Germinal center (tissue), 1 donor: ENCODE measurements around the gene FRS2.
"Not testable (repeated sequence)": the region's sequence is repeated elsewhere in the genome, so short reads cannot be mapped to it uniquely, and the experiment has no call there.

ENCODE experiments used
- DNase-seq: peaks from one replicate; pipeline ENCODE4 v3.0.0; 2012; ENCODE audit warnings: mixed read lengths, low spot score

The FRS2 gene

GRCh38 chr12:69580074-69580473 lies 109.9 kb downstream of the FRS2 start:
- no peak for DNase-seq

GRCh38 chr12:69583203-69583602 lies 113.0 kb downstream of the FRS2 start:
- DNase-seq = no peak

- peak; percentile 97 for DNase-seq
Observed at GRCh38 chr12:69585189-69586062, 115.2 kb downstream of the FRS2 start, which contains the start of gene CCT2. TSS of gene CCT2 (plus strand) at chr12:69585459. CDS start at chr12:69585522, 63 bp downstream.

GRCh38 chr12:69588527-69588926 lies 118.3 kb downstream of the FRS2 start:
- DNase-seq = no peak

GRCh38 chr12:69589082-69589481 lies 118.9 kb downstream of the FRS2 start:
- DNase-seq = no peak

GRCh38 chr12:69595689-69596088 lies 125.5 kb downstream of the FRS2 start:
- DNase-seq = no peak

GRCh38 chr12:69598174-69598753 lies 128.1 kb downstream of the FRS2 start:
- DNase-seq = no peak

- no peak for DNase-seq
Observed at GRCh38 chr12:69600804-69601203, 130.6 kb downstream of the FRS2 start.

GRCh38 chr12:69601962-69602685 lies 131.9 kb downstream of the FRS2 start:
- no peak for DNase-seq

- no peak for DNase-seq
Observed at GRCh38 chr12:69602954-69603353, 132.8 kb downstream of the FRS2 start.

GRCh38 chr12:69603556-69603955 lies 133.4 kb downstream of the FRS2 start:
- DNase-seq = not testable (repeated sequence)

GRCh38 chr12:69604275-69604674 lies 134.1 kb downstream of the FRS2 start:
- not testable (repeated sequence) for DNase-seq

- no peak for DNase-seq
Observed at GRCh38 chr12:69608114-69608513, 137.9 kb downstream of the FRS2 start.

- no peak for DNase-seq
Observed at GRCh38 chr12:69610126-69610525, 139.9 kb downstream of the FRS2 start.

GRCh38 chr12:69610729-69611128 lies 140.5 kb downstream of the FRS2 start, which contains the start of gene LRRC10:
TSS of gene LRRC10 (minus strand) at chr12:69610907. CDS start at chr12:69610838, 69 bp downstream.
- no peak for DNase-seq

GRCh38 chr12:69613351-69613750 lies 143.2 kb downstream of the FRS2 start:
- no peak for DNase-seq

- DNase-seq = no peak
Observed at GRCh38 chr12:69616025-69616424, 145.8 kb downstream of the FRS2 start.

- DNase-seq = no peak
Observed at GRCh38 chr12:69619050-69619449, 148.9 kb downstream of the FRS2 start.

GRCh38 chr12:69620077-69620476 lies 149.9 kb downstream of the FRS2 start:
- DNase-seq = no peak

GRCh38 chr12:69620921-69621320 lies 150.7 kb downstream of the FRS2 start:
- no peak for DNase-seq

- DNase-seq = no peak
Observed at GRCh38 chr12:69621551-69621950, 151.4 kb downstream of the FRS2 start.

- DNase-seq = no peak
Observed at GRCh38 chr12:69623970-69624369, 153.8 kb downstream of the FRS2 start.

GRCh38 chr12:69627501-69627900 lies 157.3 kb downstream of the FRS2 start:
- no peak for DNase-seq
